KOPT-K1 (cell line): ENCODE results near the gene RPS6KL1.

Experiments
- H3K27ac ChIP-seq: fragments of 200-600 bp; sonication (generic); 2 replicates; pipeline ENCODE4 v1.5.1; 2016; ENCODE audit warnings: antibody characterized with exemption, mild to moderate bottlenecking, low read depth, low read length; ENCODE audit not compliant: poor library complexity, severe bottlenecking
- H3K36me3 ChIP-seq: fragments of 200-600 bp; sonication (generic); 2 replicates; pipeline ENCODE4 v1.5.1; 2017; ENCODE audit warnings: antibody characterized with exemption, mild to moderate bottlenecking, low read length, moderate library complexity; ENCODE audit not compliant: insufficient read depth
- H3K9me3 ChIP-seq: fragments of 200-600 bp; sonication (generic); 2 replicates; pipeline ENCODE4 v1.5.1; 2017; ENCODE audit warnings: antibody characterized with exemption, low read length, mild to moderate bottlenecking; ENCODE audit not compliant: insufficient read depth, poor library complexity, severe bottlenecking

RPS6KL1 gene

DNA sequence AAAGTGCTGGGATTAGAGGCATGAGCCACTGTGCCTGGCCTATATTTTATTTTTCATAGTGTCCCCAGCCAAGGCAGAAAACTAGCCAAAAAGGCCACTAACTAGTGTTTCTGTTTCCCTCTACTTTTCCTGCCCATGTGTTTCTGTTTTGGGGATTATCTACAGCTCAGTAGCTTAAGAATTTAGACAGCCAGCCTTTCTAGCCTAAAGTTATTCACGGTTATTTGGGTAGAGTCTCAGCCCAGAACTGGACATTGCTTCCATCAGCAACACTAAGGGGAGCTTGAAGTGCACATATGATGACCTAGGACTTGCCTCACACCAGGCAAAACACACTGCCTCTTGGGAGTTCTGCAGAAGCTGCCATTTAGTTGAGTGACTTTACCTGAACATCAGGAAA is 65.0 kb downstream of the RPS6KL1 start:
- peaks cover 5% of the 10 kb centered on the region; the same call in 1 of the 2 replicates for H3K36me3 ChIP-seq
- H3K27ac ChIP-seq: no peak overlapping the region

DNA sequence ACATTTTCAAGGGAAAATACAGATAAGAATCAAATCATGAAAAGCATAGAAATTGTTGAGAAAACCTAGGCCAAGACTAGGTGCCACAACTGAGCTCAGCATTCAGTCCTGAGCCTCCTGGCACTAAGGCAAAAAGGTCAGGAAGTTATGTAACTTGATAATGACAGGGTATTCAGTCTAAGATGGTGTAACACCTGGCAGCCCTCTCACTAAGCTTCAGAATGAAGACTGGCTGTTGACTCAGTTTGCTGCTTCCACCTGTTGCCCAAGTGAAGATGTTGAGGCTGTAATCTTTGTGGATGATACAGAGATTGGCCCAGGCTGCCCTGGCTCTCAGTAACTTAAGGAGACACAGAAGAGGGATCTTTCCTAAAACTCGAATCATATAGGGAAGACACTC is 66.7 kb downstream of the RPS6KL1 start:
- peaks cover 5% of the 10 kb centered on the region; the same call in 1 of the 2 replicates for H3K36me3 ChIP-seq
- no peak overlapping the region for H3K27ac ChIP-seq

More for the DNA sequence above, 65.0 kb downstream of the RPS6KL1 start:
- H3K9me3 ChIP-seq: no peaks in the 10 kb centered on the region

DNA sequence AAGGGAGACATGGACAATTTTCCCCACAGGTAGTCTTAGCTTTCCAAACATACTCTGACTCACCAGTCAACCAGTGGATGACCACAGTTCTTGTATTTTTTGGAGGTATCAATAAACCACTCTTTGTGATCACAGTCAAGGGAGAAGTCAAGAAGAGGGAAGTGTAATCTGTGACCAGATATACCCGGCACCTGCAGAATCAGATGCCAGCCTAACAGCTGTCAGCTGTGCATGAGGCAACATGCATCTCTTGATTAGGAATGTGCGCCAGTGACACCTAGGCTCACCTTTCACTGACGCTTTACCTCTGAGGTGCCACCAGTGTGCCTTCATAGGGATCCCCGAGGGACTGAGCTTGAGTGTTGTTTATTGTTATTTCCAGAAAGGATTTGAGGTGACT is 67.1 kb downstream of the RPS6KL1 start:
- no peak overlapping the region for H3K27ac ChIP-seq
- no peaks in the 10 kb centered on the region for H3K9me3 ChIP-seq
- peaks cover 5% of the 10 kb centered on the region; the same call in 1 of the 2 replicates for H3K36me3 ChIP-seq

More for the DNA sequence above, 66.7 kb downstream of the RPS6KL1 start:
- no peaks in the 10 kb centered on the region for H3K9me3 ChIP-seq

DNA sequence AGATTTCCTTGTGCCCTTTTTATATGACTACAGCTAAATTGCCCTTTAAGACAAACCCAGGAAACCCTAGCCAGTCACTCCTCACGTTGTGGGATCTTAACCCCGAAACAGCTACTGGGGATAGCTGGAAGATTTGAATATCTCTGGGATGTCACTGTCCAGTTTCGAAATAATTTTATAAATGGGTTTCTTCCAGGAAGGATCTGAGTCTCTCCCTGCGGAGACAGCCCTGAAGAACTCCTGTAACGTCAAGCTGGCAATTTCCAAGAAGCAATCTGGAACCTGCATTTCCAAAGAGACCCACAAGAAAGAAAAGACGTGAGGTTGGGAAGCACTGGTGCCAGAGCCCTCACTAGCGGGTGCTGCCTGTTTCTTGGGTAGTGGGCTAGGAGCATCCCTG is 68.0 kb downstream of the RPS6KL1 start:
- Histone ChIP-seq H3K36me3 (peaks cover 5% of the 10 kb centered on the region; the same call in 1 of the 2 replicates), H3K27ac (no peak overlapping the region), H3K9me3 (no peaks in the 10 kb centered on the region)
